LHCN-M2 (cell line): ENCODE data around the gene BEAN1. TPM values are rescaled to one million over a fixed set of nuclear protein-coding genes. Genes with fewer than 3 reads are reported as not detected.

ENCODE experiments used
- DNase-seq: peaks from one replicate; pipeline ENCODE4 v3.0.0-alpha.2; 2012; ENCODE audit warnings: low read depth
- total RNA-seq: library from RNA; depleted of rRNA; stranded (reverse); fragments of >200 nt; gene quantifications from 2 replicates; pipeline ENCODE4 v1.2.3, GENCODE V29; 2014

Gene BEAN1
- total RNA-seq, 1 experiment from 2014 or later, result 1.4 TPM

DNA sequence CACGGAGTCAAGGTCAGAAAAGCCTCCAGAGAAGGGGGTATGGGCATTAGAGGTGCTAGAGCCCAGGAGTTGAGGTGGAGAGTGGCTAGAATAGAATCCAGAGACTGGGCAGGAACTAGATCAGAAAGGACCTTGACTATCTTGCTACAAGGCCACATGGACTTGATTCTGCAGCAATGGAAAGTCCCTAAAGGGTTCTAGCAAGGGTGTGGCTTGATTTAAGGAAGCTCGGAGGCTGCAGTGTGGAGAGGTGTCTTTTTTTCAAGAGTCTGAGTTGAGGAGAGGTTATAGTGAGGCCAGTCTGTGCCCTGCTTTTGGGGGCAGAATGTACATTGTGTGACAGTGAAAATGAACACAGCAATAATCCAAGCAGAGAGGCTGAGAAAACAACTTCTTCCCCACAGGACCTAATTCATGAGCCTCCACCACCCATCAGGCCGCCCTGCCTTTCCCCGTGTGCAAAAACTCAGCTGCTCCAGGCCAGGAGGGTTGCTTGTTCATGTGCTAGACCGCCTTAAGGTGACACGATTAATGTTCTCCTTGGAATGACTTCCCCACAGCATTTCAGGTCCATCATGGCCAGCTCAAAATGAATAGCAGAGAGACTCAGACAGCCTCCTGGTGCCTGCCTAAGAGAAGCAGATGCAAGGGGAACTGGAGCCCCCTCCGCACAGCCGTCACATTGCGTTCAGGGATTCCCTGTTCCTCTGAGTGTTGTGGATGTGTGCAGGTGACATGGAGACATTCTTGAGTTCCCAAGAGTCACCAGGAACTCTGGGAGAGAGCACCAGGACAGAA lies 8.7 kb upstream of the BEAN1 start:
- no peak for DNase-seq

DNA sequence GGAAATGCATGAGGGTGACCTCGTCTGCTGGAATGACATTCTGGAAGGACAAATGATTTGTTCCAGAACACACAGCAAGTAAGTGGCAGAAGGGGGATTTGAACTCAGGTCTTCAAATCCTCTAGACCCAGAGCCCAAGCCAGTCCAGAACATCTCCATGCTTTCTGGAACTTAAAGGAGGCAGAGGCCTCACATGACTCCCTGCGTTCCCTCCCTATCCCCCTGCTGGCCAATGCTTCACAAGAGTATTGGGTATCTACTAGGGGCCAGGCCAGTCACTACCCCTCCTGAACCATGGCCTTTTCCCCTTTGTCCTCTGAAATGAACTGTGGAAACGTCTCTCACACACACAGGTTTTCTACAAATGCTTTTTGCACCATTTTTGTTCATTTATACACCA lies 7.6 kb upstream of the BEAN1 start:
- no peak for DNase-seq

DNA sequence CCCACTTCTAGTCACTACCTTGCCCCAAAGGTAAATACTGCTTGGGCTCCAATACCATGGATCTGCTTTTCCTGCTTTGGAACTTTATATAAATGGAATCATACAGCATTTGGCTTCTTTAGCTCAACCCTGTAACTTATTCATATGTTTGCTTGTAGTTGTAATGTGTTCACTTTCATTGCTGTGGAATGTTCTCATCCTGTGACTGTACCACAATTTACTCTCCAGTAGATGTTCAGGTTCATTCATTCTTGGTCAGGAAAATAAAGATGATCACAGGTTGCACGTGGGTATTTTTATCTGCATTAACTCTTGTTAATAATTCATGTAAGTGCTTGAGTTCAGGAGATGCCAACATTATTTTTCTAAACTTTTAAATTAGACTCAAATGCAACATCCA lies 6.7 kb upstream of the BEAN1 start:
- peak; percentile 45 for DNase-seq

DNA sequence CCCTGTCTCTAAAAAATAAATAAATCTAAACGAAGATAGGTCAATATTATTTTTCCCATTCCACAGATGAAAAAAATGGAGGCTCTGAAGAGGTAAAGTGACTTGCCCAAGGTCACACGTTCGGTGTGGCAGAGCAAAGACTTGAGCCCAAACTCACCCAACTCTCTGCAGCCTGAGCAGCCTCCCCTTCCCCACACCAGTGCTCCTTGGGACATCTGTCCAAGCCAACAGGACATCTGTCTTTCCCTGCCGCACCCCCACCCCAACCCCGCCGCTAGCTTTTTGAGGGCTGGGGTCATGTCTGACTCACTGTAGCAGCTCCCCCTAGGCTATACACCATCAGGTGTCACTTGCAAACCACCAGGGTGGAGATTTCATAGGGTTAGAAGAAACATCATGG lies 5.2 kb upstream of the BEAN1 start:
- no peak for DNase-seq

DNA sequence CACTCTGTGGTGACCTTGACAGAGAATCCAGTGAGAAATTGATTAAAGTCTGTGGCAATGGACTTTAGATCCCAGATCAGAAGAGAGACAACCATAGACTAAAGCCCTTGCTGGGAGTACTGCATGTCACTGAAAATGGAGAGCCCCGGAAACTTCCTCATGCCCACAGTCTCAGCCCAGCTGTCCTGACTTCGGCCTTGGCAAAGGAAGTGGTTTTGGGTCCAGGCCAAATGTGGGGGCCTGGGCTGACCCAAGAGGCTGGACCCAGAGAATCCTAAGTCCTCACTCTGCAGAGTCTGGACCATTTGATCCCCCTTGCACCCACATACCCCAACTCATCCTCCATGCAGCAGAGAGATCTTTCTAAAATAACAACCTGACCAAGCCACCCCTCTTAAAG lies 4.7 kb upstream of the BEAN1 start:
- peak; percentile 73 for DNase-seq

DNA sequence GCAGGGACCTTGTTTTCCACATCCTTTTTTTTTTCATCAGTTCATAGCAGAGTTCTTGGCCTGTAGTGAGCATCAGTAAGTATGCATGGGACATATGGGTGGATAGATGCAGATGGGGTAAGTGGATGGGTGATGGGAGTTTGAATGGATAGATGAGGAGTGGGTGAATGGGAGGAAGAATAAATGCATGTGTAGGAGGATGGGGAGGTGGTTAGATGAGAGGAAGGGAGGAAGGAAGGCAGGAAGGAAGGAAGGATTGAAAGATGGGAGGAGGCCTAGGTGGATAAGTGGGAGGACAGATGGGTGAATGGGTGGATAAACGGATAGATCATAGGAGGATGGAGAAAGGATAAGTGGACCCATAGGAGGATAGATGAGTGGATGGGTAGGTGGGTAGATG lies 3.9 kb upstream of the BEAN1 start:
- DNase-seq, result no peak

DNA sequence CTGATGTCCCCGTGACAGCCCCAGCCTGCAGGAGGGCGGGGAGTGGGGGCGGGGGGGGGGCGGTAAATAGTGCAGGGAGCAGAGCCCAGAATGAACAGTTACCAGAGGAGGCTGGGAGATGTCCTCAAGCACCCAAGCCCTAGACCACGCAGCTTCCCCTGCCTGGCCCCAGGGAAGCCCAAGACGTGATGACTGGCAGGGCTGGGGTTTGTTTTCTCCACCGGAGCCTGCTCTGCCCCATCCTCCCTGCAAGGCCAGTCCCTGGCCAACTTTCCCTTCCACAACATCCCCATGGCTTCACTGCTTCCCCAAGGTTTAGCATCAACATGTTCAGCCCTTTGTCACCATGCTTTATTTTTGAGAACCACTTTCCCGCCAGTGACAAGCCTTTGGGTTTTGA lies 1.4 kb upstream of the BEAN1 start:
- no peak for DNase-seq

DNA sequence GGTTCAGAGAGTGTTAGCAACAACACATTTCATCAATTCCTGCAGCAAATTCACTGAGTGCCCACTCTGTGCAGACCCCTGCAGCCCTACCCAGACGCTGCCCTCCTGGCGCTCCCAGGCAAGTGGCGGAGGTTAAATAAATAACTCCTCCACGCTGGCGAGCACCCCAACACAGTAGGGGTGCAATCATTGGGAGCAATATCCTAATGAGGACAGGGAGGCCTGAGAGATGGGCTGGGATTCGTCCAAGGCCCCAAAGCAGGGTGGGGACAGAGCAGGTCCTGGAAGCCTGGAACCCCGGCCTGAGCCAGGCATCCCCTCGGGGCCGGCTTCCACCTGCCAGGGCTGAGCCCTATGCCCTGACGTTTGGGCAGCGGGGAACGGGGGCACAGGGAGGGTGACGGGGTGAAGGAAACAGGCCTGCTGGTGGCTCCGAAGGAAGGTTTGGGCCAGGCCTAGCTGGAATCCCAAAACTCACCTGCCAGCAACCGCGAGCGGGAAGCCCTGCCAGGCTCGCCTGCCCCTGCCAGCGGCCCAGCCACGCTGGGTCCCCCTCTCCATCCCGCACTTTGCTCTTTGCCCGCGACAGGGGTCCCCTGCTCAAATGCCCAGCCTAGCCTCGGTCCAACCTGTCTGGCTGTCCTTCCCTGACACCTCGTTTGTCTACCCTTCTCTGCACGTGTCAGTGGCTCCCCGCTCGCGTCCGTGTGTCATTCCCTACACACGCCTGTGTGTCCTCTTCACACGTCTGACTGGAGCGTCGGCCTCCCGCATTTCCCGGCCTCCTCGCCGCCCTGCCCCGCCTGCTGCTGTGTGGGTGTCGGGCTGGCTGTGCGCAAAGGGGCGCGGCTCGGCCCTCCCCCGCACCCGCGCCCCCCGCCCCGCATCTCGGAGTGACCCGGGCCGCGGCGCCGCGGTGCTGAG lies 721 bp upstream of the BEAN1 start:
- no peak for DNase-seq

DNA sequence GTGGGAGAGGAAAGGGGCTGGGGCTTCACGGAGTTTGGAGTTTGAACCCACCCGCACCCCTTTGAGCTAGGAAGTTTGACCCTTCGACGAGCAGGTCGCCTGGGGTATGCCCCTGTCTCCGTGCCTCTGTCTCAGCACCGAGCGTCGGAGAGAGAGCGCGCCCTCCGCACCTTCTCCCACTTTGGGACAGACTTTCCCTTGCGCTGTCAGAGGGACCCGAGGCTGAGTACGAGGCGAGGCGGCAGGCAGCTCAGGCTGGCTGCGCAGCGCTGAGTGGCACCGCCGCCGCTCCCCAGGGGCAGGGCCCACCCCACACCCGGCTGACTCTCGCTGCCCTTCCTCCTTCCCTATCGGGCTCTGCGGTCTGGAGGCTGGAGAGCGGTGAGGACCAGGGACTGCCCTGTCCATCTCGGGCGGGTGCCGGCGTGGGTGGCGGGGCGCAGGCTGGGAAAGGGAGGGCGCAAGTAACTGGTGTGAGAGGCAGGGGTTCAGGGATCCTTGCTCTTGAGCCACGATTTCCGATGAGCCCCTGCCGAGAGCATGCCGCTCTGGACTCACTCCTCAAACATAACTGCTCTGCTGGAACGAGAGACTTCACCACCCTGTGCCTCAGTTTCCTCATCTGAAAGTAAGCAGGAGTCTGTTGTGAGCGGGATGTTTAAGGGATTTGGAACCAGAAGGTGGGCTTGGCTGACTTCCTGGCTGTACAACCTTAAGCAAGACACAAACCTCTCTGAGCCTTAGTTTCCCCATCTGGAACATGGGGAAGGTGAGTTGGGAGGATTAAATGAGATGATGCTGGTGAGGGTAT lies 981 bp downstream of the BEAN1 start:
- DNase-seq, result no peak

DNA sequence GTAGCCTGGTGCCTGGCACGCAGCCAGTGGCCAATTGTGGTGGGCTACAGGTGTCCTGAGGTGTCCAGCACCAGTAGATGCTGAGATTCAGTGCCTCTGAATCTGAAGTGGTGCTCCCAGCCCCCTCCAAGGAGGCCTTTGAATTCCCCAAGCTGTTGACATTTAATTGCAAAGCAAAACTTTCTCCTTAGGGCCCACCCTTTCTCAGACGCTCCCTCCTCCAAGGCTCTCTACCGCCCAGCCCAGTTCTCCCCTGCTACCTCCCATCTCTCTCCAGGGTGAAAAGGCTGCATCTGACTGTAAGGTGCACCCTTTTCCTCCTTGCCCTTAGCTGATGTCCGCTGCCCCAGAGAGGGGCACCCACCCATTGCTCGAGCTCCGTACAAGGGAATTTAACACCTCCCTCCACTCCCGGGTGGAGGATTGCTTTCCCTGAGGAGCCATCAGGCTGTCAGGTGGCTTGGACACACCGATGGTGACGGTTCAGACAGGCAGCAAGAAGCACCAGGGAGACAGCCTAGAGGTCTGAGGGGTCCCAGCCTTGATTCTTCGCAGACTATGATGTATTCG lies 1.7 kb downstream of the BEAN1 start:
- DNase-seq, result no peak

DNA sequence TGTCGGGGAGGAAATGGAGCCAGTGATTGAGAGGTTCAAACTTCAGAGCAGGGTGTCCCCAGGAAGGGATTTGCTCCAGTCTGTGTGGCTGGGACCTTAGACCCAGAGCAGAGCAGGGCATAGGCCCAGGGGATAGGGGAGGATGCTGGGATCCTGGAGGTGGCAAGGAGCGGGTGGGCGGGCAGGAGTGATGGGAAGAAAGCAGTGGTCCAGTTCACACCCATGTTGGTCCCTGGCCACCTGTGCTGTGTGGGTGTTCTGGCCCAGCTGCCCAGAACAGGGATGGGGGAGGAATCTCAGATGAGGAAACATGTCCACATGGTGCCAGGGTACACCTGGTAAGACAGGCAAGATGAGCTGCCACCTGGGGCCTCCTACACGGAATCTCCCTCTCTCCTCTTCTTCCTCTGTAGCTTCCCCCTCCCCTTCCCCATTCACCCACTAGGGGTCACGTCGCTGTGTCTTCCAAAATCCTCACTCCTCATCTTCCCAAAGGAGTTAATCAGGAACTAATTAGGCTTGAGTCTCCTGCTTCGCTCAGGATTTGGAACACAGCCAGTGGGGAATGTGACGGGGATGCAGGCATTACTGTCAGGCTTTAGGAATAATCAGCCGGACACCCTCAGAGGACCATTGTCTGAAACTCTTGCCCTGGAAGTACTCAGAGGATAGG lies 2.3 kb downstream of the BEAN1 start:
- DNase-seq, result no peak

DNA sequence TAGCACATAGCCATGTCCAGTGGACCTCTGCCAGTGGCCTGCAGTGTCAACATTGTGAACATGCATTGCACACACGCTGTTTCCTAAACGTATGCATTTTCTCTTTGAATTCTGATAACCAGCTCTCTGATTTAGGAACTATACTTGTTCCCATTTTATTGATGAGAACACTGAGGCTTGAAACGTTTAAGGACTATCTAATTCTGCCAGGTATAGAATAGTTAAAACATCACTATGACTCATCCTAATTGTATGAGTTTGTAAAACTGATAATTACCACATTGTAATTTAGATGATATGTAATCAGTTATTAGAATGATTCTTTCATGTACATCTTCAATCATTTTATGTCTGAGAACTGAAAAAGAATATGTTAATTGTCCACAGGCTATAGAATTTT lies 3.1 kb downstream of the BEAN1 start:
- no peak for DNase-seq

DNA sequence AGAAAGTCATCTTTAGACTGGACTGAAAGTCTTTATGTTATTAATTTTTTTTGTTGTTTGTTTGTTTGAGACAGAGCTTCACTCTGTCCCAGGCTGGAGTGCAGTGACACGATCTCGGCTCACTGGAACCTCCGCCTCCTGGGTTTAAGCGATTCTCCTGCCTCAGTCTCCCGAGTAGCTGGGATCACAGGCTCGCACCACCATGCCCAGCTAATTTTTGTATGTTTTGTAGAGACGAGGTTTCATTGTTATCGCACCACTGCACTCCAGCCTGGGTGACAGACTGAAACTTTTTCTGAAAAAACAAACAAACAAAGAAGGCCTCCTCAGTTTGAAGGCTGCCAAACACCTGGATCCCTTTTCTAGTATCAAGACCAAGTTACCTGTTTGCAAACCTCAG lies 4.7 kb downstream of the BEAN1 start:
- no peak for DNase-seq

DNA sequence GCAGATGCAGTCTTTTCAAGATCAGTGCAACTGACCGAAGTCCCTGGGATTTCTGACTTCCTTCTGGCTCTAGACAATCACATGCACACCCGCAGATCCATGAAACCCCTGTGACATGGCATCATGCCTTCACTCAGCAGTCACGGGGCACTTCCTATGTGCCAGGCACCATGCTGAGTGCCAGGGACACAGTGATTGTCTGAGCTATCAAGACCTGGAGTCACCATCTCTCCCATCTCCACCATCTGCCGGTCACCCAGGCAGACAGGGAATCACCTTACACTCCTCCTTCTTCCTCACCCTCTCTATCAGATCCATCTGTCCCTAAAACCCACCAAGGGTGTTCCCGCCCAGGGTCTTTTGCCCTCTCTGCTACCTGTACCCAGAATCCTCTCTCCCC lies 5.3 kb downstream of the BEAN1 start:
- DNase-seq, result no peak

DNA sequence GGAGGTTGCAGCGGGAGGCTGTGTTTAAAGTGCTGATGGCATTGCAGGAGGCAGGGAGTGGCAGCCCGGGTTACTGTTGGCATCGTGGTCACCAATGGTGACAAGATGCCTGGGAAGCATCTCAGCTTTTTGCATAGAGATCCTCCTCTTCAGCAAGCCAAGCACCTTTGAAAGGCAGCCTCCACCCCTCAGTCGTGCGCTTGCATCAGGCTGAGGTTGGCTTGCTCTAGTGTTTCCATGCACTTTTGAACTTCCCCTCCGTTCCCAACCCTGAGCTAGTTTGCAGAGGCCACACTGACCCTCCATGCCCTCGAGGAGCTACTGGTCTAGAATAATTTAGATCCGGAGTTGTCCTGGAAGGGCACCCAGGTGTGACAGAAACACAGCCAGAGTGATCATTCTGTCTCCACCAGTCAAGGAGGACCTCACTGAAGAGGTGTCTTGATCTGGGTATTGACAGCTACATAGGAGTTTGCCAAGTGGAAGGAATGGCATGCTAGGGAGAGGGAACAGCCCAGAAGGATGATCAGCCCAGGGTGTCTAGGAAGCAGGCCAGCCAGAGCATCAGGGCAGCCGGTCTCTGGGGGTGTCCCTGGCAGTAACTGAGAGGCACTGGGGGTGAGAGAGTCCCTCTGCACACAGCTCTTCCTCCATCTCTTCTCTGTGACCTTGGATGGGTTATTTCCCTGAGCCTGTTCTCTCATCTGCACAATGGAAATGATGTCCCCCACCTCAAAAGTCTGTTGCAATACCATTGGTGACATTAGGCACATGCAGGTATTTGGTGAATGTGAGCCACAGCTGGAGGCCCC lies 7.7 kb downstream of the BEAN1 start:
- DNase-seq, result no peak

DNA sequence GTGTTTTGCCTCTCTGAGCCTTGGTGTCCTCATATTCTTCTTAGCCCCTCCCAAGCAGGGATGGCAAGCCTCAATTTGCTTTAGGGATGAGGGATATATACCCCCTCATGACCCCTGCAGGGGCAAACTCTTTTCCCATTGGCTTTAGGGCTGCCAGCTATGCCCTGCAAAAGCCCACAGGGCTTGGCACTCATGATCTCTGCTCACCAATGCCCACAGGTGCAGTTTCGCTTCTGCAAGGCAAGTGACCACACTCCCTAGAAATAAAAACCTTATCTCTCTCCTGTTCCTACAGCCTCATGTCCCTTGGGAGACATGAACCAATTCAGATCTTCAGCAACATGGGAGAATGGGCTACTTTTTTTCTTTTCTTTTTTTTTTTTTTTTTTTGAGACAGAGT lies 8.8 kb downstream of the BEAN1 start:
- no peak for DNase-seq

DNA sequence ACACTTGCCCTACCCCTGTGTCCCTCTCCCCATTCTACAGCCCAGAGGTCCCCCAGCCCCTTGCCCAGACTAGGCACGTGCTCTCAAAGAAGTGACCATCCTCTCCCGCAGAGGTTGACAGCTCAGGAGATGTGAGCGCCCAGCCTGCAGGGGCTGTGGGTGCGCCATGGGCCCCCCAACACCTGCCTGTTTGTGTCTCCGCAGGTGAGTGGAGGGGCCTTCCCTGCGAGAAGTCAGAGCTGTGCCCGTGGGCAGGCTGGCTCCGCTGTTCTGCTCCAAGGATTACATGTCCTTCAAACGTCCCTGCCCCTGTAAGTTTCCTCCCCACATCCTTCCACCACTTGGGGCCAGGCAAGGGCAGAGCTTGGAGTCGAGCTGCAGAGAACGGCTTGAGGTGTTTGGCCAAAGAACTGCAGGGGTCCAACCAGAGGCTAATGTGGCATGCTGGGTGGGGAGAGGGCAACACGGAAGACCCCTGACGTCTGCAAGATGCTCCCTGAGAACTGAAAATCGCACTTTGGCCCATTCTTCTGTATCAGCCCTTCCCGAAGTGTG lies 10.4 kb downstream of the BEAN1 start:
- no peak for DNase-seq

DNA sequence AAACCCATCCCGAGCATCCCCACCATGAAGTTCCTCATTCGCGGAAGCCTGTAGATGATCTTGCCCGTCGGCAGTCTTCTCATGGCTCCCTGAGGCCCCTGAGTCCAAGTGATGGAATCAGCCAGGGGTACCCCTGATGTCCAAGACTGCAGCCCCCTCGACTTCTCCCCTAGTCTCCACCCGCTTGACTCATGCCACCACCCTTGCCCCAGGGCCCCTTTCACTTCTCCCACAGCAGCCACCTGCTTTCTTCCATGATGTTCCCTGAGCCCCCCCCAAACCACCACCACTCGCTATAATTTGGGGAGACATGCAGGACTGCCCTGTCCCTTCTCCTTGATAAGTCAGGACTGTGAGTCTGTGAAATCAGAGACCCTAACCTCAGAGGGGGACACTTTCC lies 11.4 kb downstream of the BEAN1 start:
- DNase-seq, result no peak

DNA sequence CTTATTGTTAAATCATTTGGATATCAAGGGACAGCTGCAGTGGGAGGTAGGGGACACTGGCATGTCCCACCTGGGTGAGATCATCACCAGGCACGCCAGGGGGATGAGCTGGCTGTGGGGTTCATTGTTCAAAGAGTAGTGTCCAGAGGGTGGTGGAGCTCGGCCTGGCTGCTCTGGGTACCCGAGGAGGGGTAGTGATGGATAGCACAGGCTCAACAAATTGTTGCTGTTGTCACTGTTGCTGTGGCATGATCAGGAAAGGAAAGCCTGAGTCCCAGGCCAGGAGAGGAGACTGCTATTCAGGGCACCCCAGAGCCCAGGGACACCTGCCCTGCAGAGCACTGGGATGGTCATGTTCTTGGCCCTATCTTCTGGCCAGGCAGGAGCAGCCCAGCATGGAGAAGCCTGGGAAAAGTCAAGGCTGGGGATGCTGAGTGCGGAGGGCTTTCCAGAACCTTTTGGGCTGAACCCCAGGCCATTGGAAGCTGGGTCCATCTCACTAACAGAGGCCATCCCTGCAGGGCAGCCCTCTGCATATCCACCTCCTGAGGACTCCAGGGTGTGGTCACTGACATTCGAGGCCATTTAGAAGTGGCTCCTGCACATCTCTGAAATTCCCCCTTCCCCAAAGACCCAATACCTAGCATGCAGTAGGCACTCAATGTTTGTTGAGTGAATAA lies 12.1 kb downstream of the BEAN1 start:
- DNase-seq, result no peak
